GM12874 (cell line): Measurements from ENCODE around the gene GCNT2.

ENCODE experiments used
- CTCF ChIP-seq: IDR thresholded peaks from 2 replicates; pipeline ENCODE4 v1.5.1; 2011; ENCODE audit warnings: low read depth, mild to moderate bottlenecking, control low read depth, low read length, moderate library complexity; ENCODE audit not compliant: insufficient read depth

Gene GCNT2

GRCh38 chr6:10624836-10625235, 103.7 kb downstream of the GCNT2 start:
- no peak for TF ChIP-seq CTCF

- TF ChIP-seq CTCF, result no peak
These were observed 105.1 kb downstream of the GCNT2 start for GRCh38 chr6:10626154-10626741.

DNA sequence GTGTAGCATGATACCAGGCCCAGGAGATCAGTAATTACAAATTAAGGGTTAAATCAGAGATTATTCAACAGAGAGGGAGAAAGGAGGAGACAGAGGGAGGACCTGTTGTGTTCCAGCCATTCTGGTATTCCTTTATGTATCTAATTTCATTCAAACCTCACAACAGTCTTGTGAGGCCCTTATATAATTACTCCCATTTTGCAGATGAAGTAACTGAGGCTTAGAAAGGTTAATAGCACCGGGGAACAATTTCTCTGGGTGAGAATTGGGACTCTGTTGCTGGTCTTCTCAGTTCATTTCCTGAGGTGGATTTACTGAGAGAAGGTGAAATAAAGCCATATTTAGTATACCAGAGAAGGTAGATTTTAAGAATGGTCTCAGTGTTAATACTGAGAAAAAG, 106.6 kb downstream of the GCNT2 start:
- TF ChIP-seq CTCF, result no peak

- TF ChIP-seq CTCF, result no peak
These were observed 109.0 kb downstream of the GCNT2 start for GRCh38 chr6:10630178-10630577.

- no peak for TF ChIP-seq CTCF
These were observed 112.1 kb downstream of the GCNT2 start for GRCh38 chr6:10633216-10633615.

DNA sequence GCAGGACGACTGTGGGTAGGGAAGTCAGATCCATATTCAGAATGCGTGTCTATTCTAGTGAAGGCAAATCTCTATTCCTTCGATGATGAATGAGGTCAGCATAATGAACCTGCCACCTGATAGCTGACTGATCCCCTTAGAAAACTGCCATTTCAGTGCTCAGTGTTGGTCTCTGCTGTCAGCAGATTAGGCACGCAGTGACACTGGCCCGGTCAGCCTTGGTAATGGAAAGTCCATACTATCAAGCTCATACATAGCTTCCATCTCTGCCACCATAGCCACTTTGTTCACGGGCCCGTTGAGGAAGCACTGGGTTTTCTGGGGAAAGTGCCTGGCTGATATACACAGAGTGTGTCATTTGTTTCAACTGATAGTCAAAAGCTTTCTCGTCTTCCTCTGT, 119.3 kb downstream of the GCNT2 start:
- TF ChIP-seq CTCF, result no peak

GRCh38 chr6:10641528-10641927, 120.4 kb downstream of the GCNT2 start:
- TF ChIP-seq CTCF, result no peak
